ENCODE measurements around the gene E2F3. TPM values are rescaled to one million over a fixed set of nuclear protein-coding genes. Genes with fewer than 3 reads are reported as not detected.
A peak's percentile ranks its signal among the peaks of the same experiment; 100 is the strongest.

Gene E2F3
- total and polyA plus RNA-seq, 2 donors (not counting 1 experiment from before 2014, with no cell fraction given) = 4.1 to 12.3 TPM

- H3K4me3 ChIP-seq (replicated peaks in 1 of 4; ENCODE audit: control extremely low read depth in 1 of 4, insufficient read depth in 1 of 4, low read depth in 3 of 4, low read length in 4 of 4) = no peak overlapping the region
- no peak overlapping the region for H3K4me2 ChIP-seq (ENCODE audit: extremely low read depth, insufficient read depth, low read length)
- H3K4me1 ChIP-seq (ENCODE audit: control insufficient read depth, extremely low read depth, insufficient read depth, low read length) = no peaks in the 10 kb centered on the region
- H3K27me3 ChIP-seq (ENCODE audit: control insufficient read depth, insufficient read depth, low read length) = no peaks in the 10 kb centered on the region
- TF ChIP-seq EZH2 (IDR thresholded peaks at IDR 0.05; ENCODE audit: low read length, missing control alignments) (no peak), CTCF (conservative IDR thresholded peaks at IDR 0.05 in 1 of 2, IDR thresholded peaks at IDR 0.05 in 1 of 2; ENCODE audit: low read depth in 1 of 2, low read length in 2 of 2) (no peak)
- no peak overlapping the region for H2AFZ ChIP-seq (ENCODE audit: low read length)
- no peak overlapping the region for H3K9ac ChIP-seq (ENCODE audit: insufficient read depth, low read length)
- peaks cover 7% of the 10 kb centered on the region for H3K79me2 ChIP-seq (ENCODE audit: control insufficient read depth, insufficient read depth, low read length)
- no peaks in the 10 kb centered on the region for H3K9me3 ChIP-seq (ENCODE audit: control insufficient read depth, insufficient read depth, low read depth, low read length)
- DNase-seq (ENCODE audit: low read depth in 2 of 2) = no peak
- no peak overlapping the region for H3K27ac ChIP-seq (ENCODE audit: insufficient read depth, low read length)
- no peaks in the 10 kb centered on the region for H3K36me3 ChIP-seq (ENCODE audit: control insufficient read depth, insufficient read depth, low read length)
- no peaks in the 10 kb centered on the region for H4K20me1 ChIP-seq (ENCODE audit: control insufficient read depth, extremely low read depth, insufficient read depth, low read length)
These were observed 137.7 kb downstream of the E2F3 start for GRCh38 chr6:20539387-20539786.

GRCh38 chr6:20540683-20541082, 139.0 kb downstream of the E2F3 start:
- TF ChIP-seq EZH2 (IDR thresholded peaks at IDR 0.05; ENCODE audit: low read length, missing control alignments) (no peak), CTCF (conservative IDR thresholded peaks at IDR 0.05 in 1 of 2, IDR thresholded peaks at IDR 0.05 in 1 of 2; ENCODE audit: low read depth in 1 of 2, low read length in 2 of 2) (no peak)
- Histone ChIP-seq H3K4me3 (replicated peaks in 1 of 4; ENCODE audit: control extremely low read depth in 1 of 4, insufficient read depth in 1 of 4, low read depth in 3 of 4, low read length in 4 of 4) (no peak overlapping the region), H3K4me2 (ENCODE audit: extremely low read depth, insufficient read depth, low read length) (no peak overlapping the region), H4K20me1 (ENCODE audit: control insufficient read depth, extremely low read depth, insufficient read depth, low read length) (no peaks in the 10 kb centered on the region), H3K27ac (ENCODE audit: insufficient read depth, low read length) (no peak overlapping the region), H3K9me3 (ENCODE audit: control insufficient read depth, insufficient read depth, low read depth, low read length) (no peaks in the 10 kb centered on the region), H3K27me3 (ENCODE audit: control insufficient read depth, insufficient read depth, low read length) (no peaks in the 10 kb centered on the region), H2AFZ (ENCODE audit: low read length) (no peak overlapping the region), H3K4me1 (ENCODE audit: control insufficient read depth, extremely low read depth, insufficient read depth, low read length) (no peaks in the 10 kb centered on the region), H3K79me2 (ENCODE audit: control insufficient read depth, insufficient read depth, low read length) (peaks cover 1% of the 10 kb centered on the region), H3K9ac (ENCODE audit: insufficient read depth, low read length) (no peak overlapping the region), H3K36me3 (ENCODE audit: control insufficient read depth, insufficient read depth, low read length) (no peaks in the 10 kb centered on the region)
- DNase-seq (ENCODE audit: low read depth in 2 of 2) = peak in 1 of 2 donors; percentile 51

DNA sequence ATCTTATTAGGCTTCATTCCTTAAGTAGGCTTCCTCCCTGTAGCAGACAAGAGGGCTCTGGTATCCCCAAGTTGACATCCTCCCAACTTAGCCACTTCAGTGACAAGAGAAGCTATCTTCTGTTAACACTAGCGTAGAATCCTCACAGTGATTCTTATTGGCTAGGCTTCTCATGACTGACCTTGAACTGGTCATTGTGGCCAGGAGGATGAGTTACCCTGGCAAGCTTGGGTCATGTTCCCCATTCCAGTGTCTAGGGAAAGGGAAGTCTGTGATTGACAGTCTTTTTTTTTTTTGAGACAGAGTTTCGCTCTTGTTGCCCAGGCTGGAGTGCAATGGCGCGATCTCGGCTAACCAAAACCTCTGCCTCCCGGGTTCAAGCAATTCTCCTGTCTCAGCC, 139.7 kb downstream of the E2F3 start:
- no peaks in the 10 kb centered on the region for H3K36me3 ChIP-seq (ENCODE audit: control insufficient read depth, insufficient read depth, low read length)
- no peak overlapping the region for H2AFZ ChIP-seq (ENCODE audit: low read length)
- DNase-seq (ENCODE audit: low read depth in 2 of 2) = no peak
- TF ChIP-seq EZH2 (IDR thresholded peaks at IDR 0.05; ENCODE audit: low read length, missing control alignments) (no peak), CTCF (conservative IDR thresholded peaks at IDR 0.05 in 1 of 2, IDR thresholded peaks at IDR 0.05 in 1 of 2; ENCODE audit: low read depth in 1 of 2, low read length in 2 of 2) (no peak)
- H3K27ac ChIP-seq (ENCODE audit: insufficient read depth, low read length) = no peak overlapping the region
- no peaks in the 10 kb centered on the region for H3K4me1 ChIP-seq (ENCODE audit: control insufficient read depth, extremely low read depth, insufficient read depth, low read length)
- H3K79me2 ChIP-seq (ENCODE audit: control insufficient read depth, insufficient read depth, low read length) = peaks cover 1% of the 10 kb centered on the region
- no peak overlapping the region for H3K9ac ChIP-seq (ENCODE audit: insufficient read depth, low read length)
- no peak overlapping the region for H3K4me2 ChIP-seq (ENCODE audit: extremely low read depth, insufficient read depth, low read length)
- H3K27me3 ChIP-seq (ENCODE audit: control insufficient read depth, insufficient read depth, low read length) = no peaks in the 10 kb centered on the region
- H3K9me3 ChIP-seq (ENCODE audit: control insufficient read depth, insufficient read depth, low read depth, low read length) = no peaks in the 10 kb centered on the region
- no peaks in the 10 kb centered on the region for H4K20me1 ChIP-seq (ENCODE audit: control insufficient read depth, extremely low read depth, insufficient read depth, low read length)
- no peak overlapping the region for H3K4me3 ChIP-seq (replicated peaks in 1 of 4; ENCODE audit: control extremely low read depth in 1 of 4, insufficient read depth in 1 of 4, low read depth in 3 of 4, low read length in 4 of 4)
